Daoy (cell line): ENCODE measurements around the gene PLEKHH2. TPM values are rescaled to one million over a fixed set of nuclear protein-coding genes. Genes with fewer than 3 reads are reported as not detected.
"Not testable (repeated sequence)": the region's sequence is repeated elsewhere in the genome, so short reads cannot be mapped to it uniquely, and the experiment has no call there.

Experiments
- DNase-seq: peaks from one replicate; pipeline ENCODE4 v3.0.0-alpha.2; 2015; ENCODE audit warnings: low read depth
- total RNA-seq: library from RNA; depleted of rRNA; stranded (reverse); fragments of >200 nt; shearing (Covaris generic); gene quantifications from 2 replicates; pipeline ENCODE4 v1.2.3, GENCODE V29; 2014; rRNA removed

Gene PLEKHH2
- total RNA-seq = 0.51 and 1.2 TPM in 2 replicates

DNA sequence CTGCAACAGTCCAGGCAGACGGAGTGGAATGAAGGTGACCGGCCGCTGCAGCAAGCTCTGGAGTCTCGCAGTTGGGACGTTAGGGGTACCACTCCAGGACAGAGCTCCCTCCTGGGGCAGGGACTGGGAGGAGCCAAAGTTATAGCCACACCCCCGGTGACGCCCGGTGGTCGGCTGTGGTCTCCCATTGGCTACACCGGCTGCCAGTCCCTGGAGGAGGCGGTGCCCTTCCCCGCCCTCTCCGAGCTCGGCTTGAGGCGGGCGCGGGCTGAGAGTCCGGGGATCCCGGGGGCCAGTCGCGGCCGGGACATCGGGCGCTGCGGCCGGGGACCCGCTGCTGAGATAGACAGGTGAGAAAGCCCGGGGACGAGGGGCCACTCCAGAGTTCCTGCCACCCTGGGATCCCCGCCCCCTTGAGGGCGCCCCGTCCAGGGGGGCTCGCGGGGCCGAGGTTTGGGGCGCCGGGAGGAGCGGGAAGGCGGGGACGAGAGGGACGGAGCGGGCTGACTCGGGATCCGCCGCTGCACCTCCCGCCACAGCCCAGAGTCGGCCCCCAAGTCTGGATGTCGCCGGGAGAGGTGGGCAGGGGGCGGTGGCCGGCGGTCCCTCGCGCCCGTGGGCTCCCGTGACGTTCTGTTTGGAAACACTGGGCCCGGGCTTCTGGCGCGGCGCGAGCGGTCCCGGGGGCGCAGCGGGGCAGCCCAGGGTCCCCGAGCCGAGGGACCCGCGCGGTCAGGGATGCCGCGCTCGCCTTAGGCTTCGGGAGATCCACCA lies at the start of gene PLEKHH2:
PLEKHH2 (plus strand) TSS at position 231 of the 774 bp plus-strand sequence. CDS start 7,414 bp downstream, outside the sequence.
- peak; percentile 90 for DNase-seq

DNA sequence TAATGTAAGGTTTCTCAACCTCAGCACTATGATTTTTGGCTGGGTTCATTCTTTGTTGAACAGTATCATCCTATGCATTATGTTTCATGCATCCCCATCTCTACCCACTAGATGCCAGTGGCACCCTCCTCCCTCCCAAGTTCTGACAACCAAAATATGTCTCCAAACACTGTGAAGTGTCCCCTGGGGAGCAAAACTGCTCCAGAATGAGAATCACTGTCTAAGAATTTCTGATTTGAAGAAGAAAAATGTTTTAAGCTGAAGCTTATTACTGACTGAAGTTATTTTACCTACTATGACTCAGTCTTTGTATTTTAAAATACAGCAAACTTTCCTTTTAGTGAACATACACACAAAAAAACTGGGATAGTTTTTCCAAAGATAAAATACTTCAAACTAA lies 44.6 kb upstream of the PLEKHH2 start:
- DNase-seq = no peak

DNA sequence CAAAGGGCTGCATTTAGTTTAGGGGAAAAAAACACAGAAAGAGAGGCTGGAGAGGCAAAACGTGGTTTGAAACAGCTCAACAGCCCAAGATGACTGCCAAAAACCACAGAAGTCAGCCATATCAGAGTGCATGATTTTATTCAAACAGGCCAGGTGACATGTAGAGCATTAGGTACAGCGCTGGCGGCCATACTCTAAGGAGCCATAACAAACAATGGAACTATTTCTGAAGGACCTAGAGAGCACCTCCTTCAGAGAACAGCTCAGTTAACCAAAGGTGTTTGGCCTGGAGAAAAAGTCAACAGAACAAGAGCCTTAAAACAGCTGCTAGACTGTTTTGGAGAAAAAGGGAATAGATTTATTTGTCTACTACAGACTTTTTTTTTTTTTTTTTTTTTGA lies 43.8 kb upstream of the PLEKHH2 start:
- no peak for DNase-seq

DNA sequence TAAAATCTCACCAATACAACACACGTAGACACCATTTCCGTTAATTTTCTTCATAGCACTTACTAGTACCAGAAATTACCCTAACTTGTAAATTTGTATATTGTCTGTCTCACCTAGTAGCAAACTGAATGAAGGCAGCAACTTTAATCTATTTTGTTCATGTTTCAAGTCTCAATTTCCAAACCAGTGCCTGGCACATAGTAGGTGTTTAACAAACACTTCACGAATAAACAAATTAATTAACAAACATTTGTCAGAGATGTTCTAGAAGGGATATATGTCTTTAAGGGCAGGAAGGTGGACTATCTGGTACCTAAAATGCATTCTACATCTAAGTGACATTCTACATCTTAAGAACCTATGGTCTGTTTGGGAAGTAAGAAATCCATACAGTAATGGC lies 42.2 kb upstream of the PLEKHH2 start:
- no peak for DNase-seq

DNA sequence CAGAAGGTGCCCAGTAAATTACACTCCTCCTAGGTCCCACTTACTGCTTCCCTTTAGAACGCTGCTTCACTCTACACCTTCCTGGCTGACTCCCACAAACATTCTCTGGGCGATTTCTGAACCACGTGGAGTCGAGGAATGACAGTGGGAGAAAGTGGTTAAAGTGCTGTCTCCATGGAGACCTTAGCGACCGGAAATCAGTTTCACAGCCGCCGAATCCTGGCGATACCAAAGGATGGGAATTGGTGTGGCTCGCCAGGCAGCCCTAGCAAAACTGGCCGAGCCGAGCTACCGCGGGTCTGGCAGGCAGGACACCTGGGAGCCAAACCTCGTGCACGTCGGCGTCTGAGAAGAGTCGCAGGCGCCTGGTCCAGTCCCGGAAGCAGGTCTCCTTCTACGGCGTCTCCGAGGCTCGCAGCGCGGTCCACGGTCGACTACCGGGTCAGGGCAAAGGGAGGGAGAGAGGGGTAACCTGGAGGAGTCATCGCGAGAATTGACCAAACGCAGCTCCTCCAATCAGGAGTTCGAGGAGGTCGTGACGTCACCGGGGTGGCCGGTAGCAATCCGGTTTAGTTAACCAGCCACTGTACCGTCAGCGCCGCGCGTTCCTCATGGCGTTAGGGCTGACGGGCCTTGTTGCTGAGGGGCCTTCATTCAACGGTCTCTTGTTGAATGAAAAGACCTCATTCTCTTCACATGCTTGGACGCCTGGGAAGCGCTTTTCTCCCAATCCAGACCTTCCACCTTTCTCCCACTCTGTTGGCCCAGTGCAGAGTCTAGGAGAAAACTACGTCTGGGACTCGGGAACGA lies 41.3 kb upstream of the PLEKHH2 start, which contains the start of gene THADA:
THADA (minus strand) TSS at position 436 of the 810 bp plus-strand sequence. CDS start 3,646 bp downstream, outside the sequence.
- DNase-seq = peak; percentile 100

DNA sequence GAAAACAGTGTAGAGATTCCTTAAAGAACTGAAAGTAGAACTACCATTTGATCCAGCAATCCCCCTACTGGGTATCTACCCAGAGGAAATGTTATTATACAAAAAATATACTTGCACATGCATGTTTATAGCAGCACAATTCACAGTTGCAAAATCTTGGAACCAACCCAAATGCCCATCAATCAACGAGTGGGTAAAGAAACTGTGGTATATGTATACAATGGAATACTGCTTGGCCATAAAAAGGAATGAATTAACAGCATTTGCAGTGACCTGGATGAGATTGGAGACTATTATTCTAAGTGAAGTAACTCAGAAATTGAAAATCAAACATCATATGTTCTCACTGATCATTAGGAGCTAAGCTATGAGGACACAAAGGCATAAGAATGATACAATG lies 36.5 kb upstream of the PLEKHH2 start:
- not testable (repeated sequence) for DNase-seq

DNA sequence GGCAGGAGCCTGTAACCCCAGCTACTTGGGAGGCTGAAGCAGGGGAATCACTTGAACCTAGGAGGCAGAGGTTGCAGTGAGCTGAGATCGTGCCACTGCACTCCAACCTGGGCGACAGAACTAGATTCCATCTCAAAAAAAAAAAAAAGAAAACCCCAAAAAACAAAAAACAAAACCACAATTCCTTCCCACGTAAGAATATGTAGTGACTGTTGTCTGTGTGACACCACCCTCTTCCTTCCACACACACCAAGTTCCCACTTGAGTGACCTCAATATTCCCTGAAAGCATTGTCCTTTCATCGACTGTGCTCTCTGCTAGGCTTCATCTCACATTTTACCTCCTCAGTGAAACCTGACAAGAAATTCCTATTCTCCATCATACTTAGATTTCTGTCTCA lies 32.4 kb upstream of the PLEKHH2 start:
- DNase-seq = no peak

DNA sequence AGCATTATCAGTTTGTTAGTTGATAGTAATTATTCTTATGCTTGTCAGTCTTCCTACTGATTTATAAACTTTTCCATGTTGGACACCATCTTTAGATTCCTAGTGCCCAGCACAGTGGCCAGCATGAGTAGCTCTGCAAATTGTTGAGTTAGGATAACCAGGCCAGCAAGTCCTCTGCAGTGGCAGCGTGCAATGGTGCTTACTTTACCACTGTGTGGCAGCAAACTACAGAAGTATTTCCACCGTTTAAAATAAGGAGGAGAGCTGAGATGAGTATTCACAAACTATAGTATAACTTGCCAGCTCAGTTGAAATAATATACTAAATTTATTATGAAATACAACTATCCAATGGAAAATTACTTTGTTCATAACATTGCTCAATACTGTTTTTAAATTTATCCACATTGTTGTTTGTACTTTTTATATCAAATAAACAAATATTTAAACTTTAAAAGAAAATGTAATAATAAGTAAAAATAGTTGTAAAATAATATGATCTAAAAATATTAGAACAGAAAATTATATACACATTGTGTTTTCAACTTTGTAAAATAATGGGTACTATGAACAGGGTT lies 31.9 kb upstream of the PLEKHH2 start:
- DNase-seq = peak; percentile 37

DNA sequence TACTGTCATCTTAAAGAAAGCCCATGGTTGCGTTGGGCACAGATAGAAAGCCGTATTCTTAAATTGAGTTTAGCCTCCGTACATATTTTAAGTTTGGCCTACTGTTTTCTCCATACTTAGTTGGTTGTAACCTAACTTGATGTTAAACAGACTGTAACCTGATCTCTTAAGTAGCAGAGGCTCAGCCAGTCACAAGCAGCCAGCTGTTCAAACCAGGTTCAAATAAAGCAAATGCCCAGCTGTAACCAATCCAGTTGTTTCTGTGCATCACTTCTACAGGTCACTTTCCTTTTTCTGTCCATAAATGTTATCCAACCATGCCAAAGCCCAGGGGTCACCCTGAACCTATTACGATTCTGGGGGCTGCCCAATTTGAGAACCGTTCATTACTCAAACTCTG lies 31.2 kb upstream of the PLEKHH2 start:
- DNase-seq = no peak

DNA sequence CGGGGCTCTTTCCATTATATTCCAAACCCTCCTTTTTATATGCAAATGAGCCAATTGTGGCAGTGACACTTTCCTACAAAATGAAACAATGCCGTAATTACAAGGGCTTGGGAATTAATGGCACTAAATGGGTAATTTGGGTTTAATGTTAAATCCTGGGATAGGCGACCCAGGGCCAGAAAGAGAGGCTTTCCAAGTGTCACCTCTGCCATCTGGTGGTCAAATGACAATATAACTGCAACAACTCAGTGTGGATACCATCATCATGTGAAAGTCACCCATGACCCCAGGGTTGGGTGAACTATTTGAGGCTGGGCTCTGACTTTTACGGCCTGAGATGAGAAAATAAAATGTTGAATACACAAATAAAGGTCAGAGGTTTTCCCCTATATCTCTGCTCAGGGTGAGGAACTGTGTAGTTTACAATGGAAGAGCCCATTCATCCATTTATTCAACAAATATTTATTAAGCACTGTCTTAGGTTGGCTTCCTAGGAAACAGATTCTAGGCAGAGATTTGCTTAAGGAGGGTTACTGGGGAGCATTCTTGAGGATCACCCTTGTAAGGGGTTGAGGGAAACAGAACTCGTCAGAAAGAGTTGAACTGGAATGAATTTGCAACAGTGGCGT lies 27.7 kb upstream of the PLEKHH2 start:
- peak; percentile 52 for DNase-seq

DNA sequence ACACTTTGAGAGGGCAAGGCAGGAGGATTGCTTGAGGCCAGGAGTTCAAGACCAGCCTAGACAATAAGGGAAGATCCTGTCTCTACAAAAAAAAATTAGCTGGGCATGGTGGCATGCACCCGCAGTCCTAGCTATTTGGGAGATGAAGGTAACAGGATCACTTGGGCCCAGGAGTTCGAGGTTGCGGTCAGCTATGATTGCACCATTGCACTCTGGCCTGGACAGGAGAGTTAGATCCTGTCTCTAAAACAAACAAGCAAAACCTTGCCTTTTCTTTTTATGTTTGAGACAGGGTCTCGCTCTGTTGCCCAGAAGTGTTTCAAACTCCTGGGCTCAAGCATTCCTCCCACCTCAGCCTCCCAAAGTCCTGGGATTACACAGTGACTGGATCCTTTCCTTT lies 26.7 kb upstream of the PLEKHH2 start:
- no peak for DNase-seq

DNA sequence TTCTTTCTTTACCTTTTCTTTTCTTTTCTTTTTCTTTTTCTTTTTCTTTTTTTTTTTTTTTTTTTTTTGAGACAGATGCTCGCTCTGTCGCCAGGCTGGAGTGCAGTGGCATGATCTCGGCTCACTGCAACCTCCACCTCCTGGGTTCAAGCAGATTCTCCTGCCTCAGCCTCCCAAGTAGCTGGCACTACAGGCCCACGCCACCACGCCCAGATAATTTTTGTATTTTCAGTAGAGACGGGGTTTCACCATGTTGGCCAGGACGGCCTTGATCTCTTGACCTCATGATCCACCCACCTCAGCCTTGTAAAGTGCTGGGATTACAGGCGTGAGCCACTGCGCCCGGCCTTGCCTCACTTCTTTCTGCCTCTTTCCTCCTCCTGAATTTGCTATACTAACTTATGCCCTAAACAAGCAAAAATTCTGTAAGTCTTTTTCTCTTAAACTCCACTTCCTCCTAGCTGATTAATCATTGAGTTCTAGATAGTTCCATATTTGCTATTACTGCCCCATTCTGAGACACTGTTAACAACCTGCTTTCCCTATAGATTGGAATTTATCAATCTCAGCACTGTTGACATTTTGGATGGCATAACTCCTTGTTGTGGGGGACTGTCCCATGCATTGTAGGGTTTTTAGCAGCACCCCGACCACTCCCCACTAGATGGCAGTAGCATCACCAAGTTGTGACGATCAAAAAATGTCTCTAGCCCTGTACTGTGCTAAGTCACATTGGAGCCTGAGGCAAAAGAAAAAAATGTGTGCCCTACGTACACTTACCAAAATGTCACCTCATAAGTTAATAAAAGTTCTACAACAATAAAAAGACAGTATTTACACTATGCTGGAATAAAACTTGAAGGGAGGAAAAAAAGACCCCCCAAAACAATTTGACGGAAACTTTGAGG lies 24.8 kb upstream of the PLEKHH2 start:
- DNase-seq = peak; percentile 67

DNA sequence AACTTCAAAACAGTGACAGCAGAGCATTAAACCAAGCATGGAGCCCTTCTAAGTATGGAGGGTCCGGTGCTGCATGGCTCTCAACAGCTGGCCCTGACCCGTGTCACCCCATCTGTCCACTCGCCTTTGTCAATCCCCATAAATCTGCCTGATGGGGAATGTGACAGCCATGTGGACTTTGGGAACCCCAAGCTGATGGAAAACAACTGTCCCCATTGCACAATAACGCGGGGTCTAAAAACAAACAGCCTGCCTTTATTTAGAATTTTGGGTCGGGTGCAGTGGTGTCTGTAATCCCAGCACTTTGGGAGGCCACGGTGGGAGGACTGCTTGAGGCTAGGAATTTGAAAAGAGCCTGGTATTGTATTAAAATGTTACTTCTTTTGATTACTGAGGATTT lies 24.1 kb upstream of the PLEKHH2 start:
- DNase-seq = no peak

DNA sequence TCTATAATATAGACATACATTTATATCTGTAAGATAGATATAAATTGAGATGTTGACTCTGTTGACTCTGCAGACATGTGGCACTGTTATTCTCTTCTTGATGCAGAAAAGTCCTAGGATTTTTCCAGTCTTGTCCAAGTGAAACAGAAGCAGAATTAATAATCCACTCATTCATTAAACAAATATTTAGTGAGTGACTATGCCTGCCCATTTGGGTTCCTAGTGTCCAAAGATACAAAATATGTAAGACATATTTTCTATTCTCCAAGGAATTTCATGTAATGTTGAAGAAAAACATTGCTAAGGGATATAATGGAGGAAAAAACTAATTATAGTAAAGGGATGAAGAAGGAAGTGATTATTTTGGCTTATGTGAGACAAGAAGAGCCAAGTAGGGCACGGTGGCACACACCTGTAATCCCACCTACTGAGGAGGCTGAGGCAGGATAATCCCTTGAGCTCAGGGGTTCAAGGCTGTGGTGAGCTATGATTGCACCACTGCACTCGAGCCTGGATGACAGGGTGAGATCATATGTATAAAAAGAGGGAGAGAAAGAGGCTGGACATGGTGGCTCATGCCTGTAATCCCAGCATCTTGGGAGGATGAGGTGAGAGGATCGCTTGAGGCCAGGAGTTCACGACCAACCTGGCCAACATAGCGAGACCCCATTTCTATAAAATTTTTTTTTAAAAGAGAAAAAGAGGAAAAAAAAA lies 19.9 kb upstream of the PLEKHH2 start:
- DNase-seq = no peak

DNA sequence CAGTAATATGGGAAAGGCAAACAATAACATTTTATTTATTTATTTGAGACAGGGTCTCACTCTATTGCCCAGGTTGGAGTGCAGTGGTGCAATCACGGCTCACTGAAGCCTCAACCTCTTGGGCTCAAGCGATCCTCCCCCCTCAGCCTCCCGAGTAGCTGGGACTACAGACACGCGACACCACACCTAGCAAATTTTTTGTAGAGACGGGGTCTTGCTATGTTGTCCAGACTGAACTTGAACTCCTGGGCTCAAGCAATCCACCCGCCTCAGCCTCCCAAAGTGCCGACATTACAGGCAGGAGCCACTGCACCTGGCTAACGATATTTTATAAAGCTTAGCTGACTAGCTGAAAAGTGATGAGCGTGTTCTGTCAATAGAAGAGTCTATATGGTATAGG lies 17.5 kb upstream of the PLEKHH2 start:
- no peak for DNase-seq

DNA sequence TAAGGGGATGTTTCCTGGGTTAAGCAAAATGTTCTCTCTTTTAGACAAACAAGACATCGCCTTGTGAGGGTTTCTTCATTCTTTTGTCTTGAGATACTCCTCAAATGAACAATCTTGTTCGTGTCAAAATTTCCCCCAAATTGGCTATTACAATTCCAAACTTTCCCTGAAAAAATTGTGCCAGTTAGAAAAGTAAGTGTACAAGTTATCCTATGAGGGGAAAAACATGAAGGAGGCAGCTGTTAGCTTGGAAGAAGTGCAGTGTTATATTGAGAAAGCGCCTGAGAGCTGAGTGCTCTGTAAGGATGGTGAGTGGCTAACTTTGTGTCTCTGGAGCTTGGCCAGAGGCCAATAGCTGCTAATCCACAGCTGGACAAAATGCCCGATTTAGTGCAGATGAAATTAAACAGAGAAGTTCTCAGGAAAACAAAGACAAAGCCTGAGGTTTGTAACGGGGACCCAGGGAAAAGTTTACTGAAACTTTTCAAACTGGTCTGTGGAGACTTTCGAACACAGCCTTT lies 14.1 kb upstream of the PLEKHH2 start:
- no peak for DNase-seq

DNA sequence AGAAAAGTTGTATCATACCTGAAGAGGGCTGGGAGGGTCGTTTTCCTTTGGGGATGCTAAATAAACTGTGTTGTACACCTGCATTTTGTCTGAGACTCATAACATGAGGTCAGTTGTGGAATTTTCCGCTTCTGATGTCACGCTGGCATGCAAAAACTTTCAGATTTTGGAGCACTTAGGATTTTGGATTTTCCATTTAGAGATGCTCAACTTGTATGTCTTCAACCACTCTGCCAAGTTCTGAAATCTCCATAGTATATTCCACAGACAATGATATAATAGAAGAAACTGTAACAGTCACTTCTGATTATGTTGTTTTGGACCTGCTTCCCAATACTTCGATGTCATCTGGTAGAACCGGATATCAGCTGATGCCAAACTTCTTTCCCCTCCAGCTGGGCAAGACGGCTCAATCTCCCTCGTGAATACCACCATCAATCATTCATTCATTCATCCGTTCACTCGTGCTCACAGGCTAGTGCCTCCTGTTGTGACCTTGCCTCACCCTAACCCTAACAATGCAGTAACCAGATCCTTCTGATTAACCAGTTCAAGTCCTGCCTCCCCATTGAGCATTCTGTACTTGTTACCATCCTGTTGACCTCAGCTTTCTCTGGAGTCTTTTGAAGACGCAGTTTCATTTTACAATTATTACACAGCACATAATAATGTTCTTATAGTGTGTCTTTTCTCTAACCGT lies 5.3 kb upstream of the PLEKHH2 start:
- DNase-seq = no peak

DNA sequence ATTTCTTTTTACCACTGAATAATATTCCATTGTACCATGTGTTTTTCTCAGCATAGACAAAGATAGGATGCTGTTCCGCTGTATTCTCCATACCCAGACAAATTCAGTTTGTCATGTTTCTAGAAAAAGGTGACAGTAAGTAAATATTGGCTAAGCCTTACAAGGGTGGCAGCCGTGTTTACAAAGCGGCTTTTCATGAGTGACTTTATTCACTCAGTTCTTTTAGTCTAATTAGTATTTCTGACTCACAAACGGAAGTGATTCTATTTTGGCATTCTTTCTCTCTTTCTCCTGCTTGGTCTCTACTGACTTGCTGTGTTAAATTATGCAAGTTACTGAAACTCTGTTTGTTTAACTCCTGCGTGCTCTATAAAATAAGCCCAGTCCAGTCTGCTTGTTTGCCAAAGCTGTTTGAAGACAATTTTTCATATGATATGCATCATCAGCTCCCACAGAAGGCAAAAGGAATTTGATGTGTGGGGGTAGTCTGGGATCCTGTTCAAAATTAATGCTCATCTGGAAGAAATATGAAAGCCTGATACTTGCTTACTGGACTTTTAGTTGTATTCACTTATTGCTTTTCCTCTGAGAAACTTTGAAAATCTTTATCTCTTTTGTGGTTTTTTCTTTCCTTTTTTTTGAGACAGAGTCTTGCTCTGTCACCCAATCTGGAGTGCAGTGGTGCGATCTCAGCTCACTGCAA lies 2.3 kb upstream of the PLEKHH2 start:
- peak; percentile 34 for DNase-seq

DNA sequence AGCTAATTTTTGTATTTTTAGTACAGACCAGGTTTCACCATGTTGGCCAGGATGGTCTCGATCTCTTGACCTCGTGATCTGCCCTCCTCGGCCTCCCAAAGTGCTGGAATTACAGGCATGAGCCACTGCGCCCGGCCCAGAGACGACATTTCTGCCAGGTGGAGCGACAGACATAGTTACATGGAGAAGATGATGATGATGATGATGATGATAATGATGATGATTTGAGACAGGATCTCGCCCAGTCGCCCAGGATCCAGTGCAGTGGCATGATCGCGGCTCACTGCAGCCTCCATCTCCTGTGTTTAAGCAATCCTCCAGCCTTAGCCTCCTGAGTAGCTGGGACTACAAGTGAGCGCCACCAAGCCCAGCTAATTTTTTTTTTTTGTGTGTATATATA lies 907 bp upstream of the PLEKHH2 start:
- not testable (repeated sequence) for DNase-seq
